ENCODE results near the gene DMD. TPM values are rescaled to one million over a fixed set of nuclear protein-coding genes. Genes with fewer than 3 reads are reported as not detected.

The DMD gene
- total RNA-seq, 1 experiment from 2014 or later: 47.2 TPM

- TF ChIP-seq CTCF (IDR thresholded peaks at IDR 0.05; ENCODE audit: insufficient read depth in 1 of 2, low read depth in 1 of 2, low read length in 1 of 2, severe bottlenecking in 1 of 2, unreplicated experiment in 1 of 2): no peak
These were observed 1495.7 kb downstream of the DMD start for GRCh38 chrX:31715675-31716074.

GRCh38 chrX:31714797-31715196, 1496.6 kb downstream of the DMD start:
- BruUV-seq (replicated peaks): no TSS peak
- Mint-ChIP-seq H3K4me1 (ENCODE audit: low read depth, unreplicated experiment) (no peaks in the 10 kb centered on the region), H3K9me3 (ENCODE audit: unreplicated experiment) (no peaks in the 10 kb centered on the region), H3K36me3 (ENCODE audit: insufficient read depth, unreplicated experiment) (no peaks in the 10 kb centered on the region), H3K27me3 (ENCODE audit: insufficient read depth, unreplicated experiment) (no peaks in the 10 kb centered on the region), H3K4me3 (ENCODE audit: unreplicated experiment) (no peak overlapping the region), H3K27ac (ENCODE audit: unreplicated experiment) (no peak overlapping the region)
- Histone ChIP-seq H3K36me3 (ENCODE audit: control insufficient read depth, insufficient read depth, low read length) (no peaks in the 10 kb centered on the region), H3K9me3 (no peaks in the 10 kb centered on the region), H3K27me3 (replicated peaks; ENCODE audit: control insufficient read depth, insufficient read depth, low read length) (no peaks in the 10 kb centered on the region), H3K4me3 (ENCODE audit: low read depth, low read length) (no peak overlapping the region), H3K4me1 (no peaks in the 10 kb centered on the region)
- TF ChIP-seq CTCF (IDR thresholded peaks at IDR 0.05; ENCODE audit: insufficient read depth in 1 of 2, low read depth in 1 of 2, low read length in 1 of 2, severe bottlenecking in 1 of 2, unreplicated experiment in 1 of 2): no peak
- ChIA-PET POLR2A (no interaction called here), CTCF (no interaction called here)
- intact Hi-C loops (cut with micrococcal nuclease; ENCODE audit: unreplicated experiment): no loop called here
- no peak for DNase-seq

More at GRCh38 chrX:31715675-31716074, 1495.7 kb downstream of the DMD start:
- Histone ChIP-seq H3K4me3 (ENCODE audit: low read depth, low read length) (no peak overlapping the region), H3K9me3 (no peaks in the 10 kb centered on the region), H3K36me3 (ENCODE audit: control insufficient read depth, insufficient read depth, low read length) (no peaks in the 10 kb centered on the region), H3K4me1 (no peaks in the 10 kb centered on the region), H3K27me3 (replicated peaks; ENCODE audit: control insufficient read depth, insufficient read depth, low read length) (no peaks in the 10 kb centered on the region)
- CTCF ChIA-PET: interaction anchor here (0.5 kb wide), 2 partner anchors 462 to 658 kb away, joined by 3 to 4 read pairs; no protein-coding TSS in a partner anchor
- H3K27ac Mint-ChIP-seq (ENCODE audit: unreplicated experiment): no peak overlapping the region
- no TSS peak for BruUV-seq (replicated peaks)
- no peaks in the 10 kb centered on the region for H3K36me3 Mint-ChIP-seq (ENCODE audit: insufficient read depth, unreplicated experiment)
- H3K4me1 Mint-ChIP-seq (ENCODE audit: low read depth, unreplicated experiment): no peaks in the 10 kb centered on the region
- no peak overlapping the region for H3K4me3 Mint-ChIP-seq (ENCODE audit: unreplicated experiment)
- no peak for DNase-seq
- H3K27me3 Mint-ChIP-seq (ENCODE audit: insufficient read depth, unreplicated experiment): no peaks in the 10 kb centered on the region
- no peaks in the 10 kb centered on the region for H3K9me3 Mint-ChIP-seq (ENCODE audit: unreplicated experiment)
- POLR2A ChIA-PET: no interaction called here
- intact Hi-C loops (cut with micrococcal nuclease; ENCODE audit: unreplicated experiment): no loop called here

- no peak overlapping the region for H3K4me3 ChIP-seq (ENCODE audit: low read depth, low read length)
- intact Hi-C loops (cut with micrococcal nuclease; ENCODE audit: unreplicated experiment): no loop called here
- no peaks in the 10 kb centered on the region for H3K27me3 Mint-ChIP-seq (ENCODE audit: insufficient read depth, unreplicated experiment)
- TF ChIP-seq CTCF (IDR thresholded peaks at IDR 0.05; ENCODE audit: insufficient read depth in 1 of 2, low read depth in 1 of 2, low read length in 1 of 2, severe bottlenecking in 1 of 2, unreplicated experiment in 1 of 2): no peak
- H3K27ac Mint-ChIP-seq (ENCODE audit: unreplicated experiment): no peak overlapping the region
- DNase-seq: no peak
- H3K27me3 ChIP-seq (replicated peaks; ENCODE audit: control insufficient read depth, insufficient read depth, low read length): no peaks in the 10 kb centered on the region
- H3K9me3 Mint-ChIP-seq (ENCODE audit: unreplicated experiment): no peaks in the 10 kb centered on the region
- H3K4me1 ChIP-seq: no peaks in the 10 kb centered on the region
- BruUV-seq (replicated peaks): no TSS peak
- ChIA-PET CTCF (no interaction called here), POLR2A (no interaction called here)
- no peaks in the 10 kb centered on the region for H3K36me3 ChIP-seq (ENCODE audit: control insufficient read depth, insufficient read depth, low read length)
- H3K4me1 Mint-ChIP-seq (ENCODE audit: low read depth, unreplicated experiment): no peaks in the 10 kb centered on the region
- H3K4me3 Mint-ChIP-seq (ENCODE audit: unreplicated experiment): no peak overlapping the region
- no peaks in the 10 kb centered on the region for H3K9me3 ChIP-seq
- no peaks in the 10 kb centered on the region for H3K36me3 Mint-ChIP-seq (ENCODE audit: insufficient read depth, unreplicated experiment)
These were observed 1498.2 kb downstream of the DMD start for GRCh38 chrX:31713120-31713519.

Data from Caco-2 (cell line).